ENCODE measurements around the gene ZNF667.

ZNF667 gene

DNA sequence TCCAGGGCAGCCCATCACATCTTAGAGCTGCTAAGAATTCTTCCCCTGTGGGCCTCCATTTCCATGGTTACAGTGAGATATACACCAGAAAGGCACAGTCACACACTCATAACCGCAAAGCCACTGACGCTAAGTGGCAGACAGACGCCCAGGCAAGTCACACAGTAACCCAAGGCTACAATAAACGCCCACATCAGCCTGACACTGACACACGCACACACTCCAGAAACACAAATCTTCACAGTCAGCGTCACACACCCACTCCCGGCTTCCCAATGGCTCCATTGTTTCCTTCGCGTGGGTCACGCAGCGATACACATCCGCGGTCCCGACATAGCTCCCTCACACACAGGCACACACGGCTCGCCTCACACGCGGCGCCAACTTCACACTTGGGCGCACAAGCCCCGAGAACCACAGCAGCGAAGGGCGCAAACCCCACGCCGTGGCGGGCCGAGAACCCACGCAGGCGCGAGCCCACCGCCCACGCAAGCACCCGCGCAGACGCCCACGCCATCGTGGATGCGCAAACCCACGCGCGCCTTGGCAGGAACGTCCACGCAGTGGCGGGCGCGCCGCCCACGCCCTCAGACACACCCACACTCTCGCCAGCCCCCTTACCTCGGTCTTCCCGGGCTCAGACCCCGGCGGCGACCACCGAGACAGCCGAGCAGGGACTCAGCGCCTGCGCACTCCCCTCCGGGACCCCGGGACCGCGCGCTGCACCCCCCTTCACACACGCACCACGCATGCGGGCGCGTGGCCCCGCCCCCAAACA lies at the start of gene ZNF667:
TSS of gene ZNF667 (minus strand) at position 695 of the 778 bp plus-strand sequence. CDS start 14,975 bp downstream, outside the sequence.
- TF ChIP-seq, protein P1, sequence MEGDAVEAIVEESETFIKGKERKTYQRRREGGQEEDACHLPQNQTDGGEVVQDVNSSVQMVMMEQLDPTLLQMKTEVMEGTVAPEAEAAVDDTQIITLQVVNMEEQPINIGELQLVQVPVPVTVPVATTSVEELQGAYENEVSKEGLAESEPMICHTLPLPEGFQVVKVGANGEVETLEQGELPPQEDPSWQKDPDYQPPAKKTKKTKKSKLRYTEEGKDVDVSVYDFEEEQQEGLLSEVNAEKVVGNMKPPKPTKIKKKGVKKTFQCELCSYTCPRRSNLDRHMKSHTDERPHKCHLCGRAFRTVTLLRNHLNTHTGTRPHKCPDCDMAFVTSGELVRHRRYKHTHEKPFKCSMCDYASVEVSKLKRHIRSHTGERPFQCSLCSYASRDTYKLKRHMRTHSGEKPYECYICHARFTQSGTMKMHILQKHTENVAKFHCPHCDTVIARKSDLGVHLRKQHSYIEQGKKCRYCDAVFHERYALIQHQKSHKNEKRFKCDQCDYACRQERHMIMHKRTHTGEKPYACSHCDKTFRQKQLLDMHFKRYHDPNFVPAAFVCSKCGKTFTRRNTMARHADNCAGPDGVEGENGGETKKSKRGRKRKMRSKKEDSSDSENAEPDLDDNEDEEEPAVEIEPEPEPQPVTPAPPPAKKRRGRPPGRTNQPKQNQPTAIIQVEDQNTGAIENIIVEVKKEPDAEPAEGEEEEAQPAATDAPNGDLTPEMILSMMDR (conservative IDR thresholded peaks at IDR 0.05; ENCODE audit: control insufficient read depth, insufficient read depth, low read depth, low read length), result no peak
- DNase-seq (ENCODE audit: low read depth), result peak; percentile 55
- peak within 1 kb of the TSS; percentile 85 for H3K4me3 ChIP-seq (ENCODE audit: control insufficient read depth, low read depth, low read length)

DNA sequence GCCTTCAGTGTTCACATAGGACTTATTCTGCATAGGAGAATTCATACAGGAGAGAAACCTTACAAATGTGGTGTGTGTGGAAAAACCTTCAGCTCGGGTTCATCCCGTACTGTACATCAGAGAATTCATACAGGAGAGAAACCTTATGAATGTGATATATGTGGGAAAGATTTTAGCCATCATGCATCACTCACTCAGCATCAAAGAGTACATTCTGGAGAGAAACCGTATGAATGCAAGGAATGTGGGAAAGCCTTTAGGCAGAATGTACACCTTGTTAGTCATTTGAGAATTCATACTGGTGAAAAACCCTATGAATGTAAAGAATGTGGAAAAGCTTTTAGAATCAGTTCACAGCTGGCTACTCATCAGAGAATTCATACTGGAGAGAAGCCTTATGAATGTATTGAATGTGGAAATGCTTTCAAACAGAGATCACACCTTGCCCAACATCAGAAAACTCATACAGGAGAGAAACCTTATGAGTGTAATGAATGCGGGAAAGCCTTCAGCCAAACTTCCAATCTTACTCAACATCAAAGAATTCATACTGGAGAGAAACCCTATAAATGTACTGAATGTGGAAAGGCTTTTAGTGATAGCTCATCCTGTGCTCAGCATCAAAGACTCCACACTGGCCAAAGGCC lies 48.2 kb upstream of the ZNF667 start:
- TF ChIP-seq, protein P1 (conservative IDR thresholded peaks at IDR 0.05; ENCODE audit: control insufficient read depth, insufficient read depth, low read depth, low read length), result no peak
- no peak overlapping the region for H3K4me3 ChIP-seq (ENCODE audit: control insufficient read depth, low read depth, low read length)
- no peak for DNase-seq (ENCODE audit: low read depth)

DNA sequence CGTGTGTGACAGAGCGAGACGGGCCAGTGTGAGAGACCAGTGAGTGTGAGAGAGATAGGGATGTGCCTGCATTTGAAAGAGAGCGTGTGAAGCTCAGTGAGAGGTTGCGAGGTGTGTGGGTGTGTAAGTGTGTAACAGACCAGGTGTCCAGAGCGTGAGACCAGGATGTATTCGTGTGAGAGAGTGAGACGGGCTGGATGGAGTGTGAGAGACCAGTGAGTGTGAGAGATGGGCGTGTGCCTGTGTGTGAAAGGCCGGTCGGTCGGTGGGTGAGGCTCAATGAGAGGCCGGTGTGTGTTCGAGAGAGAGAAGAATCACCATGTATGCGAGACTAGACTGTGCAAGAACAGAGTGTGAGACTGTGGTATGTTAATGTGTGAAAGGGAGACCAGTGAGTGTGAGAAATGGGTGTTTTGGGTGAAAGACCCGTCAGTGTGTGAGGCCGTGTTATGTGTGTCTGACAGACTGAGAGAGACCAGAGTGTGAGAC lies 31.2 kb upstream of the ZNF667 start:
- DNase-seq (ENCODE audit: low read depth), result no peak
- H3K4me3 ChIP-seq (ENCODE audit: control insufficient read depth, low read depth, low read length), result peak overlapping the region; percentile 86
- TF ChIP-seq, protein P1 (conservative IDR thresholded peaks at IDR 0.05; ENCODE audit: control insufficient read depth, insufficient read depth, low read depth, low read length), result no peak

DNA sequence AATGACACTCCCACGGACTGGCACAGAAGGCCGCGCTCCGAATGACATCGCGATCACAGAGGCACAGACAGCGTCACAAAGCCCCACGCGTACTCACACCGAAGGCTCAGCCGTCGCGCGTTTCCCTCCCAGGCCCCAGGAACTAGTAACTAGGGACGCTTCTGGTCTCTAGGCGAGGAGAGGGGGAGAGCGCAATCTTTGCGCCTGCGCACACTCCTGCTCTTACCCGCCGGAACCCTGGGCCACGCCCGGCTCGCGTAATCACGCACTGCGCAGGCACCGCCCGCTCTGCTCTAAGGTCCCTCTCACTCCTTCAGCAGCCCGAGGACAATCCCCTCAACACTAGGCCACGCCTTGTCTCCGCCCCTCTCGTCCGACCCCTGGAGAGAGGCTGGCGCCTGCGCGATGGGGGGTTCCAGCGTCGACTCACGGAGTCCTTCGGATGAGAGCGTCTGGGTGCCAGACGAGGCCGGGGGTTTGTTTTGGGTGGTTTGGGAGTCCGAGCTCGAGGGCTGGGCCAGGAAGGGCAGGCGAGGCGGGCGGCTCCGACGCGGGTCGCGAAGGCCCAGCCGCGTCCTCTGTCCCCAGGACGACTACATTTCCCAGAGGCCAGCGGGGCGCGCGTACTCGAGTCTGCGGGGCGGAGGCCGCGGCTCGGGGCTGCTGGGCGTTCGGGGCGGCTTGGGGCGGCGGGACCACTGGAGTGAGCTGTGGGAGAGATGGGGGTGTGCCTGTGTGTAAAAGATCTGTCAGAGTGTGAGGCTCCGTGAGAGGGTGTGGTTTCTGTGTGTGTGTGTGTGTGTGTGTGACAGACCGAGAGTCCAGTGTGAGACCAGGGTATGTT lies 30.5 kb upstream of the ZNF667 start, which contains the start of gene ZNF471:
TSS of gene ZNF471 (plus strand) at position 410 of the 844 bp plus-strand sequence. CDS start 3,717 bp downstream, outside the sequence.
- peak; percentile 98 for DNase-seq (ENCODE audit: low read depth)
- H3K4me3 ChIP-seq (ENCODE audit: control insufficient read depth, low read depth, low read length), result peak within 1 kb of the TSS; percentile 86
- TF ChIP-seq, protein P1 (conservative IDR thresholded peaks at IDR 0.05; ENCODE audit: control insufficient read depth, insufficient read depth, low read depth, low read length), result no peak

DNA sequence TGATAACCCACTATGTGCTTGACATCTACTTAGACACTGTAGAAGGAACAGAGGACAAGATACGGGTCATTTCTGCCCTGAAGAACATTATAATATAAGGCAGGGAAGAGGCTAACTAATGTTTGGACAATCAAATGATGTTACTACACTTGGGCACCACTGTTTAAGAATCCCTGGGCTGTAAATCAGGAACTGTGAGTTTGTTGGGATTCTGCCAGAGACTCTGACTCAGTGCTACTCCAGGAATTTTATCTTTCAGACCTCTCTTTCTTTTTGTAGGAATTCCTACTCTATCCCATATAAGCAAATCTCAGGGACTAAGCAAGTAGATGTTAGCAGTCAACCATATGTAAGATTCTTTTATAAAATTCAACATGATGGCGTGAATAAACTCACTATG lies 27.4 kb upstream of the ZNF667 start:
- TF ChIP-seq, protein P1 (conservative IDR thresholded peaks at IDR 0.05; ENCODE audit: control insufficient read depth, insufficient read depth, low read depth, low read length), result no peak
- no peak overlapping the region for H3K4me3 ChIP-seq (ENCODE audit: control insufficient read depth, low read depth, low read length)
- DNase-seq (ENCODE audit: low read depth), result peak; percentile 52

DNA sequence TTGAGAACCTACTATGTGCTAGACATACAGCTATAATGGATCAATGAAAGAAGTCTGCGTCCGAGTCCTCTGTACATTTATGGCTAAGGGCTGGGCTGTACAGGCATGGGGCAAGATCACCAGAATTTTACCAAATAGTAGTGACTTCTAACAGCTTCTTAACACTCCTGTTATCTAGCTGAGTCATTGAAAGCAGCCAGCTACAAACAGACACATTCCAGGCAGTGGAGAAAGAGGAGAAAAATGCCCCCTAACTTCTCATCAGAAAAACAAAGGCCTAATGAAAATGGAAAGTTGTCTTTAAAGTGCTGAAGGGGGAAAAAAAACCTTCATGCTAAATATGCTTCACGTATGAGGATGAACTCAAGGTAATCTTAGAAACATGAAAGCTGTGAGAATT lies 14.3 kb upstream of the ZNF667 start:
- TF ChIP-seq, protein P1 (conservative IDR thresholded peaks at IDR 0.05; ENCODE audit: control insufficient read depth, insufficient read depth, low read depth, low read length), result no peak
- DNase-seq (ENCODE audit: low read depth), result no peak

More for the DNA sequence above, 14.3 kb upstream of the ZNF667 start:
- no peak overlapping the region for H3K4me3 ChIP-seq (ENCODE audit: control insufficient read depth, low read depth, low read length)
